CD4-positive, alpha-beta T cell treated with Interleukin-17A for 1 hour (primary cell): Measurements from ENCODE around the gene IL18.
A peak's percentile ranks its signal among the peaks of the same experiment; 100 is the strongest.
"Not testable (repeated sequence)": the region's sequence is repeated elsewhere in the genome, so short reads cannot be mapped to it uniquely, and the experiment has no call there.

Source experiments
- DNase-seq: peaks from one replicate; pipeline ENCODE4 v3.0.0-alpha.2; 2020

Gene IL18

DNA sequence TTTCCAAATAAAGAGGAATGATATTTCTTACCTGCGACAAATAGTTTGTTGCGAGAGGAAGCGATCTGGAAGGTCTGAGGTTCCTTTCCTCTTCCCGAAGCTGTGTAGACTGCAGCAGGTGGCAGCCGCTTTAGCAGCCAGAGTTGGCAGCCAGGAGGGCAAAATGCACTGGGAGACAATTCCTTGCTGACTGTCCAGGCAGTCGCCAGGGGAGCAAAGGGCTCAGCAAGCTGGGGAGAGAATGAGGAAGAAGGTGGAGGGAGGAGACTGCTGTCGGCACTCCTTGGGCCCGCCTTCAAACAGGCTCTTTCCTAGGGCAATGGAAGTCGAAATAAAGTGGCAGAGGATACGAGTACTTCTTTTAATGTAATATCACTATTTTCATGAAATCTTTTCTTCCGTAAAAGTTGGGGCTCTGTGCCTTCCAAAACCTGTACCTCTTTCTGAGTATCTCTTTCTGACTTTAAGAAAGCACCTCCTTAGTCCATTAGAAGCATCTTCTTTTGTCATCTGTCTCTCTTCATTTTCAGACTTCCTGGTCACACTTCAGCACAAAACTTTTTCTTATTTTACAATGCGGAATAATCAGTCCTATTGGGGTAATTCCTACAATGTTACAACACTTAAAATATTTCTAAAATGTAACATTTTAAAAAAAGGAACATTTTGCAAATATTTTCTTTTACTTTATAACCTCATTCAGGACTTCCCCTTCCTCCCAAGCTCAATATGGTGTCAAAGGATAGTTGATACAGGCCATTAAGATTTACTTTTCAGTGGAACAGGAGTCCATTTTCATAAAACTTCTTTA is at the start of gene IL18:
Gene IL18 (minus strand): TSS at position 220 of the 811 bp plus-strand sequence. CDS start 9,041 bp downstream, outside the sequence.
- no peak for DNase-seq

DNA sequence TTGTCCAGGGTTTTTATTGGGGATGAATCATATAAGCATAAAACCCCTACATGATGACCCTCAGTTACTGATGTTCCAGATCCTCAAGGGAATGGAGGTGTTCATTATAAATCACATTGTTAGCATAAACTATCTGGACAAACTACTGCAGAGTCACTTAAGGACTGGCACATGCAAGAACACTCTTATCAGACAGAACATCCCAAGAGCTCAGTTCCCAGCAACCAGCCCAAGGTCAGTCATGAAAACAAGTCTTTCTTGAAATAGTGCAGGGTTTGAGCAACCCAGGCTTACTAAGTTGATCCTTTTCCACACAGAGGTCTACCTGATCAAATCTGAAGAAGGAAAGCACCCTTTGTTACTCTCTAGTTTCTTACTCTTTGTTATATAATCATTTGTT is 48.8 kb upstream of the IL18 start:
- no peak for DNase-seq

DNA sequence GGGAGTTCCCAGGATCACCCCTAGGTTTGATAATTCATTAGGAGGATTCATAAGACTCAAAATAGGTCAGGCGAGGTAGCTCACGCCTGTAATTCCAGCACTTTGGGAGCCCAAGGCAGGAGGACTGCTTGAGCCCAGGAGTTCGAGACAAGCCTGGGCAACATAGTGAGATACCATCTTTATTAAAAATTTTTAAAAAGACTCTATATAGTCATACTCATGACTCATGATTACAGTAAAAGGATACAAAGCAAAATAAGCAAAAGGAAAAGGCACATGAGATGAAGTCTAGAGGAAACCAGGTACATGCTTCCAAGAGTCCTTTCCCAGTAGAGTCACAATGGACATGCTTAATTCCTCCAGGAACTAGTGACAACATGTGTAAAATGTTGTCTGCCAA is 48.4 kb upstream of the IL18 start:
- no peak for DNase-seq

DNA sequence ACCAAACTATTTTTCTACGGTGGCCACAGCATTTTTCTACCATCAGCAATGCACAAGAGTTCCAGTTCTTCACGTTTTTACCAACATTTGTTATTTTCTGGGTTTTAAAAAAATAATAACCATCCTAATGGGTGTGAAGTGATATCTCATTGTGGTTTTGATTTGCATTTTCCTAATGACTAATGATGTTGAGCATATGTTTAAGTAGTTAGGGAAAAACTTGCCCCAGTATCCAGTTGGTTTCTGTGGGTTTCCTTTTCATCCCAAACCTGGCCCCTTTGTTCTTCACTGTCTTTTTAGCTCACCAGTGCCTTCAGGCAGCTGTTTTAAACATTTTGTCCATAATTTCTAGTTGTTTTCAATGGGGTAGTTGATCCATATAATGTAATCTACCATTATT is 47.6 kb upstream of the IL18 start:
- no peak for DNase-seq

DNA sequence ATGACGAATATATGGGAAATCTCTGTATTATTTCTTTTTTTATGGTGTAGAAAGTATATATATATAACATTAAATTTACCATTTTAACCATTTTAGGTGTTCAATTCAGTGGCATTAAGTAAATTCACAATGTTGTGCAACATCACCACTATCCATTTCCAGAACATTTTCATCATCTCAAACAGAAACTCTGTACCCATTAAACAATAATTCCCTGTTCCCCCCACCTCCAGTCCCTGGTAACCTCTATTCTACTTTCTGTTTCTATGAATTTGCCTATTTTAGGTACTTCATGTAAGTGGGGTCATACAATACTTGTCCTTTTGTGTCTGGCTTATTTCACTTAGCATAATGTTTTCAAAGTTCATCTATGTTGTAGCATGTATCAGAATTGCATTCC is 47.0 kb upstream of the IL18 start:
- DNase-seq, result no peak

DNA sequence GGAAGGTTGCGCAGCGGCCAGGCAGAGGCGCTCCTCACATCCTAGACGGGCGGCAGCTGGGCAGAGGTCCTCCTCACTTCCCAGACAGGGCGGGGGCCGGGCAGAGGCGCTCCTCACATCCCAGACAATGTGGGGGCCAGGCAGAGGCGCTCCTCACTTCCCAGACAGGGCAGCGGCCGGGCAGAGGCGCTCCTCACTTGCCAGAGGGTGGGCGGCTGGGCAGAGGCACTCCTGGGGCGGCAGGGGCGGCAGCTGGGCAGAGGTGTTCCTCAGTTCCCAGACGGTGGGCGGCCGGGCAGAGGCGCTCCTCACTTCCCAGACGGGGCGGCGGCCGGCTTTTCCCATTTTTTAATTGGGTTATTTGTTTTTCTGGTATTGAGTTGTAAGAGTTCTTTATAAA is 42.2 kb upstream of the IL18 start:
- no peak for DNase-seq

DNA sequence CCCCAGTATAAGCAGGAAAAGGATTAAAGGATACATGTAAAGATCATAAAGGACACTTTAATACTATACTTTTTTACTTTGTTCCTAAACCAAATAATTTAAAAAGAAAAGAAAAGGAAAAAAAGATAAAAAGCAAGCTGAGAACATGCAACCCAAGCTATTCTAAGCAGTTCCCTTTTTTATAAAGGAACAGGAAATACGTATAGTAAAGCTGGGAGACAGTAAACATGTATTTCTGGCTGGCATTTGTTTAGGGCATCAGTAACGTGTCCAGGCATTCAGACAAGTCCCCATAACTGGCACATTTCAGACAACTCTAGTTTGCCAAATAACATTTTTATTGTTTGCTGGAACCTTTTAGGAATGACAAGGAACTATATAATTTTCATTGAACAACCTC is 36.4 kb upstream of the IL18 start:
- no peak for DNase-seq

DNA sequence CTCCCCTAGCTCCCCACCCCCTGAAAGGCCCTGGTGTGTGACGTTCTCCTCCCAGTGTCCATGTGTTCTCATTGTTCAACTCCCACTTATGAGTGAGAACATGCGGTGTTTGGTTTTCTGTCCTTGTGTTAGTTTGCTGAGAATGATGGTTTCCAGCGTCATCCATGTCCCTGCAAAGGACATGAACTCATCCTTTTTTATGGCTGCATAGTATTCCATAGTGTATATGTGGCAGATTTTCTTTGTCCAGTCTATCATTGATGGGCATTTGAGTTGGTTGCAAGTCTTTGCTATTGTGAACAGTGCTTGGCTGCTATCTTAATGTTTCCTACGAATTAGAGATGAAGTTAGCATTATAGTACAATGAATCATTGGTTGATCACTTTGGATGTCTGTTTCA is 35.2 kb upstream of the IL18 start:
- DNase-seq, result not testable (repeated sequence)

DNA sequence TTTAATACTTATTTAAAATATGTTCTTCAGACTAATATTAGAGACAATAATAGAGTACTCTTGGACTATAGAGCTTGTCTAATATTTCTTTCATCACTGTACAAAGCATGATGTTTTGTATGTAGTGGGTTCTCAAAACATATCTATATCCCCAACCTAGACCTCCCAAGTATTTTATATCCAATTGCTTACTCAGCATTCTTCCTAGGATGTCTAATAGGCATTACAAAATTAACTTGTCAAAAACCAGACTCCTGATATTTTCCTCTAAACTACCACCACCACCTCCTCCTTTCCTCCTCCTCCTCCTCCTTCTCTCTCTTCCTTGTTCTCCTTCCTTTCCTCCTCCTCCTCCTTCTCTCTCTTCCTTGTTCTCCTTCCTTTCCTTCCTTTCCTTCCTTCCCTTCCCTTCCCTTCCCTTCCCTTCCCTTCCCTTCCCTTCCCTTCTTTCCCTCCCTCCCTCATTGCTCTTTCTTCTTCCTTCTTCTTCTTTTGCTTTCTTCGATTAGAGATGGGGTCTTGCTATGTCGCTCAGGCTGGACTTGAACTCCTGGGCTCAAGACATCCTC is 32.7 kb upstream of the IL18 start:
- DNase-seq, result no peak

DNA sequence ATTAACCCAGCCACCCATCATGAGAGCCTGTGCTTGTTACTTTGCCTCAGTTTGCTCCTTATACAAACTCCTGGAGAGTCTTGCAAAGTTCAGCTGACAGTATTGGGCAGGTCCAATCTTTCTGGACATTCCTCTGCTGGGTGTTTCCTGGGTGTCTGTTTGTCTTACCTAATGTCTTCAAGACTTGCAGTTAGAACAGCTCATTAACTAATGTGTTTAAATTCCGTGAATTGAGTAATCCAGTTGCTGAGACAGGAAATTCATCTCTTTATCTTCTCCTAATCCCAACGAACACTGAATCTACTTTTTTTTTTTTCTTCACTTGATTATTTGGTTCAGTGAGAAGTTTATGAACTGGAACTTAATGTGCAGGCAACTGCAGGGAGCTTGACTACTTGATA is 32.1 kb upstream of the IL18 start:
- no peak for DNase-seq

DNA sequence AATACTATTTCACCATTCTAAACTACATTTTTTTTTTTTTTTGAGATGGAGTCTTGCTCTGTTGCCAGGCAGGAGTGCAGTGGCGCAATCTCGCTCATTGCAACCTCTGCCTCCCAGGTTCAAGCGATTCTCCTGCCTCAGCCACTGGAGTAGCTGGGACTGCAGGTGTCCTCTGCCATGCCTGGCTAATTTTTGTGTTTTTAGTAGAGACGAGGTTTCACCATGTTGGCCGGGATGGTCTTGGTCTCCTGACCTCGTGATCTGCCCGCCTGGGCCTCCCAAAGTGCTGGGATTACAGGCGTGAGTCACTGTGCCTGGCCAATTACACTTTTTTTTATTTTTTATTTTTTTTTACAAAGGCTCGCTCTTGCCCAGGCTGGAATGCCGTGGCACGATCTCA is 31.2 kb upstream of the IL18 start:
- not testable (repeated sequence) for DNase-seq

DNA sequence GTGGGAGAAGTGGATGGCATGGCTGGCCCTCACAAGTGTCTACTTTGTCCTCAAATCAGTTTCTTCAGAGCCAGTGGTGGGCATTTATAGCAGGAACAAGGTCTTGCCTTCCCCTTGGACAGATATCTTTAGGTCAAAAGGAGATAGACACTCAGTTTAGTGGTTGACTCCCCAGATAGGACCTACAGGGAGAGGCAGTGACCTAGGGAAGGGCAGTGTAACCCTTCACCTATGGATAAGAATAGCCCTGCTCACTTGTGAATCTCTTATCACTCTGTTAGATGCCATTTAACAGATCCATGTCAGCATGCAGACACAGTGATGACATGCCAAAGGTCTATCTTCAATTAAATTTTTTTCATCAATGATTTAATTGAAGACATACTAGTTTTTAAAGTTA is 22.4 kb upstream of the IL18 start:
- DNase-seq, result no peak

DNA sequence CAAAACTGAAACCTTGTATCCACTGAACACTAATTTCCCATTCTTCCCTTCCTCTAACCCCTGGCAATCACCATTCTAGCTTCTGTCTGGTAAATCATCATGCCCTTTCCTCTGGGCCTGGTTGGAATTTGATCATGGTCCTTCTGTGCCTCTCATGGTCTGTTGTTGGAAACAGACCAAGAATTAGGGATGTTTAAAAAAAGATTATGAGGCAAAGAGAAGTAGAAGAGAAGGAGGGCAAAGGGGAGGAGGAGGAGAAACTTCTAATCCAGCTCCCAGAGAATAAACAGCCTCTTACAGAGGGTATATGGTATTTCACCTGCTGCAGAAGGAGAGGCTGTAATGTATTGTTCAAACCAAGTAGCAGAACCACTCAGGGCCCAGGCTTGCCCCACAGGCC is 22.0 kb upstream of the IL18 start:
- DNase-seq, result no peak

DNA sequence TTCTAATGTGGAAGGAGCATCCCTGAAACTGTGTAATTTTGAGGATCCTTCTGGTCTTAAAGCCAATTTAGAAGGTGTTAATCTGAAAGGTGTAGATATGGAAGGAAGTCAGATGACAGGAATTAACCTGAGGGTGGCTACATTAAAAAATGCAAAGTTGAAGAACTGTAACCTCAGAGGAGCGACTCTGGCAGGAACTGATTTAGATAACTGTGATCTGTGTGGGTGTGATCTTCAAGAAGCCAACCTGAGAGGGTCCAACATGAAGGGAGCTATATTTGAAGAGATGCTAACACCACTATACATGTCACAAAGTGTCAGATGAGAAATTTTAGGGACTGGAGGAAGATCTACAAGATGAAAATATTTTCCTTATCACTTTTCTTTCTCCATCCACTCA is 19.0 kb upstream of the IL18 start:
- DNase-seq, result no peak

DNA sequence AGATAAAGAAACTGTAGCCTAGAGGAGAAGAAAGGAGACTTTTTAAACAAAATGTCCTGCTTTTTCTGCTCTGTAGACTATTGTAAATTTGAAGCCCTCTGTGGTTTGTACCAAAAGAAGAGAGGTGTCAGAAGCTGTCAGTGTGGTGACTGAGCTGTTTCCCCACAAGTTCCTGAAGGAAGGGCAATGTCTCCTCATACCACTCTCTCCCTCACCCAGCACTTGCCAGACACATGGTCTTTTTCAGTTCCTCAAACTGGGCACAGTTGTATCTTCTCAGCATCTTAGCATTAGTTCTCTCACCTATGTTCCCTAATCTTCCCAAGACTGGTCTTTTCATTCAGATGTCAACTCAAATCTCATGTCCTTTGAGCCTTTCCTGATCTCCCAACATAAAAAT is 15.7 kb upstream of the IL18 start:
- DNase-seq, result peak; percentile 10

DNA sequence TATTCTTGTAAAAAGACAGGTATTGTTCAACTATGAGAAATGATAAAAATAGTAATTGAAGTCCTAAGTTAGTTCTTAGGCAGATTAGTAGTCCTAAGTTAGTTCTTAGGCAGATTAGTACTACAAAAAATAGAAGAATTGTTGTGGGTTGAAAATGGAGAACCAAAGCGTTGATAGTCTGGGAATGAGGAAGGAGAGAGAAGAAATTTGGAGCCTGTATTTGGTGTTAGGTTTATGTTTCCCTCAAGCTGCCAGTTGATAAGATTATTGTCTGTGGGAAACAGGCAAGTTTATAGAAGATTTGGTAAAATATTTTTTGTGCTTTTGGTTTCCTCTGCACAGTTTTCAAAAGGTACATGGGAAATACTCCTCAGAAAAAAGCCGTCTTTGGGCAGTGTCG is 15.0 kb upstream of the IL18 start:
- no peak for DNase-seq

DNA sequence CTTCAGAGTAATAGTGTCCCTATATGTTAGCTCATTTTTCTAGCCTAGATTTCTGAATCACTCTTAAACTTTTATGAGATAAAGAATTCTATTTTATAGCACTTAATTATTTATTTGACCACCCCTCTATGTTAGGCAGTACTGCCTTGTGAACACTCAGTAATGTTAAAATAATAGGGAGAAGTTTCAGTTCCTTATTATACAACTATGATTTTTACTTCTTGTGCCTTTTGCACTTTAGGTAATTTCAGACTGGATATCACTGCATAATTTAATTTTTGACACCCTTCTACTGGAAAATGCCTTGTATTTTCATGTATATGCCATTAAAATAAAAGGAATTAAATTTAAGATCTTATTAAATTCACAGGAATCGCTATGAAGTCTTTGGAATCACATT is 14.5 kb upstream of the IL18 start:
- DNase-seq, result no peak

DNA sequence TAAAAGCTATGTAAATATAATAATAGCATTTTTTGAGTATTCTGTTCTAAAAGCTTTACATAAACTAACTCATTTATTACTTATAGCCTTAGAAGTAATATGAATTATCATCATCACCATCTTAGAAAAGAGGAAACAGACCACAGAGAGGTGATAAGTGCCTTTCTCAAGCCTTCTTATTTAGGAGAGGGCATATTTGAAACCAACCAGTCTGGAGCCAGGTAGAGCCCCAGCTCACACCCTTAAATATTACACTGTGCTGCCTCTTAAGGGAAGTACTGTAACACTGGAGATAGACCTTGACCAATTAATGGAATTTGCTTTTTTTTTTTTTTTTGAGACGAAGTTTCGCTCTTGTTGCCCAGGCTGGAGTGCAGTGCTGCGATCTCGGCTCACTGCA is 13.7 kb upstream of the IL18 start:
- DNase-seq, result no peak

DNA sequence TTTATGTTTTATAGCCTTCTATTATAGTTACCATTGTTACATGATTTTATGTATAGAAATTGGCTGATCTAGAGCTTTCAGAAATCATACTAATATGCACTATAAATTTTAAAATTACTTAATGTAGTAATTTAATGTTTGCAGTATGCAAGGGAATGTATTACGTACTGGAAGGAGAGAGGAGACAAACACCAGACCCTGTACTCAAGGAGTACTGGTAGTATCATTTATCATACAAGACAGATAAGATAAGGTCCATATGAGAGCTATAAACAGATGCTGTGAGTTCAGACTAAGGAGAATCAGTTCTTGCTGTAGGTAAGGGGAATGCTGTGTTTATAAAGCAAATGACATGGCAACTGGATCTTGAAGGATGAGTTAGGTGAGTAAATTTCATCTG is 12.2 kb upstream of the IL18 start:
- DNase-seq, result no peak

DNA sequence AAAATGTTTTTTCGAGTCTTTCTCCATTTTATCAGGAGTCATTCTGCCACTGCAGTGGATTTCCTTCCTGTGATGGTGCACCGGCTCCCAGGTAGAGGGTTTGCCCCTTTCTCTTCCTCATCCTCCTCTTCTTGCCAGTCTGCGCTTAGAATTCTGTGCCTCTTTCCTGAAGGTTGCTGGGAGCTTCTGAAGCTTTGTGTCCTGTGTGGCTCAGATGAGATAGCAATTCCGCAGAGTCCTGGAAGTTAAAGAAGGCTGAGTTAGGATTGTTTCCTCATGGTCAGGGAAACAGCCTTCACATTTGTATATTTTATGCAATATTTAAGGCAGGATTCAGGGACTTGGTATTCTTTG is 11.7 kb upstream of the IL18 start:
- no peak for DNase-seq

DNA sequence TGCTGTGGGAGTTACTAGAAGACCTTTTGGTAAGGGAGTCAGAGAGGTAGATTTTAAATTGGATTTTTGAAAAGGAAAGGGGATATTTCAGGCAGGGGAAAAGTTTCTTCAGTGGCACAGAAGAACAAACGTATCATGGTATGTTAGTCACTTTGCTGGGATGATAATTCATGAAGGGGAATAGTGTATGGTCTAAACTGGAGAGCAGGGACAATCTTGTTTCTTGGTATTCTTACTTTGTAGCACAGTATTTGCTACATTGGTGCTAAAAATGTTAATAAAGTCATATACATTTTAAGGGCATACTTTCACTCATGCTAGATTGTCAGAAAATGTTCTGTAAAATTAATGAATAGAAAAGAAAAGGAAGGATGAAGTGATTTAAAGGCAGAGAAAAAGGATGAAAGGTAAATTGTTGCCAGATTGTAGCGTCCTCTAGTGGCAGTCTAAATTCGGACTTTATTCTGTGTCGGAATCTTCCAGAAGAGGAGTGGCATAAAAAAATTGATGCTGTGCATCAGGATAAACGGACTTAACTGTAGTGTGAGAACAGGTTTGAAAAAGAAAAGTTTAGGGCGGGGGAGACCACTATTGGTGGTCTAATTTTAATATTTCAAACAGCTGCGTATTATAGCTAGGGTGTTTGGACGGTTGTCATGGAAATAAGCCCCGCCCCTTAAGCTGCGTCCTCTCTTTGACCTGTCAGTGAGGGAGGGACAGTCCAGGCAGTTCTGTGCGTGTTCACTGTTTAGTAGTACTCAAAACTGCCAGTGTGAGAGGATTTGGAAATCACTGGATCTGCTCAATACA is 11.1 kb upstream of the IL18 start, which contains the start of gene BCO2:
Gene BCO2 (plus strand): TSS at position 724 of the 810 bp plus-strand sequence. CDS start 90 bp downstream, outside the sequence.
- peak; percentile 67 for DNase-seq

DNA sequence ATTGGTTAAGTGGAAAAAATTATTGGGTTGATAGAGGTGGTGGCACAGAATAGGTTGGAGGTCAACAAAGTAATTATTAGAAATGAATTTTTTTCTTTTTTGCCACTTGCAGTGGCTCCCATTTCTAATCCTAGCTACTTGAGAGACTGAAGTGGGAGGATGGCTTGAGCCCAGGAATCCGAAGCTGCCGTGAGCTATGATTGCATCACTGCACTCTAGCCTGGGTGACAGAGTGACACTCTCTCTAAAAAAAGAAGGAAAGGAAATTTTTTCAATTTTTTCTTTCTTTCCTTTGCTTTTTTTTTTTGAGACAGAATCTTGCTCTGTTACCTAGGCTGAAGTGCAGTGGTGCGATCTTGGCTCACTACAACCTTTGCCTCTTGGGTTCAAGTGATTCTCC is 9.3 kb upstream of the IL18 start:
- no peak for DNase-seq

DNA sequence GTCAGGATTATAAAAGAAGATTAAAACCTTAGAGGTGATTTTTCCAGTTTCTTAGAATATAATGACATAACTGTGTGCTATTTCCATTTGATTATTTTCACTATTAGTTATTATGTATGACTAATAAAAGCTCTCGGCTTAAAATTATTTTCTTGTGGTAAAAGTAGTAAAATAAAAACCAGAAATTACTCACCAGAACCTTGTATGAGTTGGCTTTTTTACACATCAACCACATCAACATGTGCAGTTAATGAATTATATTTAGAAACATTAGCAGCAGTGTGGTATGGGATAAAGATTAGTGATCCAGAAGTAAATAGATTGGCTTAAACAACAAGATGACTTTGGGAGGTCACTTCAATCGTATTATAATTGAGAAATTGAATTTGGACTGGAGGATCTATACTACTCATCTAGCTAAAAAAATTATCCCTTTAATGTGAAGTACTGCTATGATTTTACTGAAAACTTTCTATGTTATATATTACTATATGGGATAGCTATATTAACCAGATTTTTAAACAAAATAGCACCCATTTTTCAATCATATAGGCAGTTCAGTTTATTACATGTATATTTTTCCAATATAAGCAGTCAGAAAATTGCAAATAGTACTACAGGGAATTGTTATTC is 8.6 kb upstream of the IL18 start:
- no peak for DNase-seq

DNA sequence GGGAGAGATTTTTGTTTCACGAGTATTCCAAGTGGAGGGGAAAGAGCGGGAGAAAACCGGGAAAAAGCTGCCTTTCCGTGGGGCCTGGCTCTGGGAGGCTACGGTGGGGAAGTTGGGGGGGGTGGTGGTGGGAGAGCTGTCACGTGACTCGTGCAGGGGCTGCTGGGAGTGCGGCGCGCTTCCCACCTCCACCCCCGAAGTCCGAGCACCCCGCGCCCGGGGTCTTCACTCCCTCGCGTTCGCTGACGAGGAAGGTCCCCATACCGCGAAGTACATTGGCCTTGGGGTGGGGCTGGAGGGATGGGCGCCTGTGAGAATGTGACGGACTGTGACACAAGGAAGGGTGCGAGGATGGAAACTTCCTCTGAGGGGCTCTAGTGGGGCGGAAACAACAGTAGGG is 3.3 kb upstream of the IL18 start, which contains the start of gene TEX12:
Gene TEX12 (plus strand): TSS at position 228 of the 400 bp plus-strand sequence. CDS start 1,897 bp downstream, outside the sequence.
- no peak for DNase-seq
